GM12872 (cell line): ENCODE measurements around the gene RBMS3.

Experiments used
- TF ChIP-seq, protein P1 (sequence below): IDR thresholded peaks from 3 replicates; pipeline ENCODE4 v1.5.1; 2011; ENCODE audit warnings: low read depth, mild to moderate bottlenecking, low read length, moderate library complexity; ENCODE audit not compliant: insufficient read depth

RBMS3 gene

DNA sequence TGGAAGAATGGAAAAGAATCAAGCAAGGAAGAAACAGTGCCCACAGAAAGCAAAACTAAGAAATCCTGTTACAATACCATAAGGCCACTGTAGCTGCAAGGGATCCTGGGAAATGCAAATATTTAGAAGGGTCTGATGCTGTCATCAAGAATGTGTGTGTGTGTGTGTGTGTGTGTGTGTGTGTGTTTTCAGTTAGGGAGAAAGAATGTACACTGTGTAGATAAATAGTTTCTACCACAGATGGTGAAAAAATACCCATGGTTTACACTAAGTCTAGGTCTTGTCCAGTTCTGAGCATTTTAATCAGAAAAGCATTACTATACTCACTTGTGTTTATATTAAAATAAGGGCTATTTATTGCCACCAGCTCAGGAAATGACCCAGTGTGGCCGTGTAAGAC lies 355.0 kb downstream of the RBMS3 start:
- TF ChIP-seq, protein P1, sequence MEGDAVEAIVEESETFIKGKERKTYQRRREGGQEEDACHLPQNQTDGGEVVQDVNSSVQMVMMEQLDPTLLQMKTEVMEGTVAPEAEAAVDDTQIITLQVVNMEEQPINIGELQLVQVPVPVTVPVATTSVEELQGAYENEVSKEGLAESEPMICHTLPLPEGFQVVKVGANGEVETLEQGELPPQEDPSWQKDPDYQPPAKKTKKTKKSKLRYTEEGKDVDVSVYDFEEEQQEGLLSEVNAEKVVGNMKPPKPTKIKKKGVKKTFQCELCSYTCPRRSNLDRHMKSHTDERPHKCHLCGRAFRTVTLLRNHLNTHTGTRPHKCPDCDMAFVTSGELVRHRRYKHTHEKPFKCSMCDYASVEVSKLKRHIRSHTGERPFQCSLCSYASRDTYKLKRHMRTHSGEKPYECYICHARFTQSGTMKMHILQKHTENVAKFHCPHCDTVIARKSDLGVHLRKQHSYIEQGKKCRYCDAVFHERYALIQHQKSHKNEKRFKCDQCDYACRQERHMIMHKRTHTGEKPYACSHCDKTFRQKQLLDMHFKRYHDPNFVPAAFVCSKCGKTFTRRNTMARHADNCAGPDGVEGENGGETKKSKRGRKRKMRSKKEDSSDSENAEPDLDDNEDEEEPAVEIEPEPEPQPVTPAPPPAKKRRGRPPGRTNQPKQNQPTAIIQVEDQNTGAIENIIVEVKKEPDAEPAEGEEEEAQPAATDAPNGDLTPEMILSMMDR, result no peak

DNA sequence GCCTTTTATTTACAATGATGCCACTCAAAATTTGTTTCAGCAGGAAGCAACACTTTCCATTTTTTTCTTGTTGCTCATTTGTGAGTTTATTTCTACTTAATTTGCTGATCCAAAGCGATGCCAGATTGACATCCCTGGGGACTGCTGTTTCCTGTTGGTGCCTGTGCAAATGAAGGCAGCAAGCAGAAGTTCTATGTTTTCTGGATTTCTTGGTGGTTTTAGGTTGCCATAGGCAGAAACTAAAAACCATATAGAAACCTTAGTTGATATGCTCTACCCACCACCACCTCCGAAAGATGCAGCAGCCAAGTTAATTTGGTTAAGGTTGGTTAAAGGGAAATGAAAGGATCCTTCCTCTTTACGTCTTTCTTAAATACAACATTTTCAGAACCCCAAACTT lies 356.2 kb downstream of the RBMS3 start:
- TF ChIP-seq, protein P1, result no peak

DNA sequence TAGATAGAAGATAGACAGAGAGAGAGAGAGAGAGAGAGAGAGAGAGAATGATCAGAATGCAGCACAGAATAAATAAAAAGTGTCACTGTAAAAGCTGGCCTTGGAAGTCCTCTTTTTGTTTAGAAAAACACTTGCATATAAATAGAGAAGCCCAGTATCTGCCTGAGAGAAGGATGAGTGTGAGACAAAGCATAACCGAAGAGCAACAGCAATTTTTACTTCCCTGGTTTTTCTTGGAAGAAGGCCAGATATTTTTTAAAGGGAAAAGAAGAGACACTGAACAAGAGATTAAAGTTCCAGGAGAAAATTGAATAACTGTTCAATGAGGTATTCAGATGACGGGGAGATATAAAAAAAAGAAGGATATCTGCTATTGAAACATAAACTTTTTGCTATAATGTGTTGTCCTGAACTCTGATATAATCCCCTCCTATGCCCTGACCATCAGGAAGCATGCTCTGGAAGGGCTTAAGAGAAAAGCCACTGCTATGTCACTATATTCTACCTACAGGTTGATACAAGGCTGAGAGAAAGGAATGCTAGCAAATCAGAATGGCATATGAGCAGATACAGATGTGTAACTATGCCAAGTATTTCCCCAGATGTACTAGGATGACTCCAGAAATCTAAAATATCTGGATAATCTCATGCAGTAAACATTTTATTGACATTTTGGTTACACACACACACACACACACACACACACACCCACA lies 358.9 kb downstream of the RBMS3 start:
- TF ChIP-seq, protein P1, result no peak

DNA sequence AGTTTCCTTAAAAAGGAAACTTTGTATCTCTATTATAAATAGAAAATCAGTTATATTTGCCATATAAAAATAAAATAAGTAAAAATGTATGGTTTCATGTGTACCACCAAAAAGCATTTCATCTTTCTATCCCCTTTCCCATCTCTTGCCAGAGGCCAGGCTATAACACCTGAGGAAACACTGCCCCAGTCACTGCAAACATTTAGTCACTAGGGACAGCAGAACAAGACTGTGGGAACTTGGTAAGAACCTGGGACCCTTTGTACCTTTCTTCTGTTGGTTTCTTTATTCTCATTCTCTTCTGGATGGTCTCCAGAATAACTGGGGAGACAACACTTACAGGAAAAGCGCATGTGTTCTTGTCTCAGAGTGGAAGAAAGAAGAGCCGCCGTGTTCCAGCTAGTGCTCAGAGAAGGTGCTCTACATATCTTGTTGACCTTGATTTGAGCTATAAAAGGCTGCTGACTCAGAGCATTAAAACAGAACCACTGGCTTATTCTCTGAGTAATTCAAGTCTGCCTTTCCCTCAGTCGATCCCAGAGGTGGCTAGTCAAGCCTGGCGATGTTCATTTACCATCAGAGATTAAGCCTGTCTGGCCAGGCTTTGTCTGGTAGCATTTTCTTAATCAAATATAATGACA lies 361.6 kb downstream of the RBMS3 start:
- TF ChIP-seq, protein P1, result no peak

DNA sequence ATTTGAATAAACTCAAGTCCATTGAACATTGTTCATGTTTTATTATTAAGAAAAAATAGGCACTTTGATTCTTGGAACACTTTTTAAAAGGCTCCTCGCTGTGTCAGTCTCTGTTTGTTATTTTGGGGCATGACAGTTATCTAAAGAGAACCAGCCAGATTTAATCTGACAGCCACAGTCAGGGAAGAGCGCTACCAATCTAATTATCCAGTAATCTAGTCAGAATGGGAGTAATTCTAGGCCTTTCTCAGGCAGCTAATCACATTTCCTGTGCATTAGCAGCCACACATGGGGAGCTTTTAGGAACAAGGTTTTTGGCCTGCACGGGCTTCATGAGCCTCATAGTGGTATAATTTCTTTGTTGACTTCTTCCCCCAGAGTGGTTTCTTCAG lies 362.2 kb downstream of the RBMS3 start:
- TF ChIP-seq, protein P1, result no peak

DNA sequence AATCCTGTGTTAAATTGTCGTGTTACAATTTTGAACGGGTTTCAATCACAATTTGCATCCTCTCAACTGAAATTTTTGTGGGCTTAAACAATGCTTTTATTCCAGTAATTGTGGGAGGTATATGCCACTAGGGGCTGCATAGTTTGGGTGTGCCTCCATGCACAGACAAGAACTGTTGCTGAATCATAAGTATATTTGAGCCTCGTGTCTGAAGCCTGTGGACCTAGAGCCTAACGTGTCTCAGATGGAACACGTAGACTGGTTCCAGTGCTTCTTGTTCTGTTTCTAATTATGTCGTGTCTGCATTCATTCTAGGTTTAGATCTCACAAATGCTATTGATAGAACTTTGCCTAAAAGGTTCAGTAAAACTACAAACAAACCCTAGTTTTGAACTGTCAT lies 363.4 kb downstream of the RBMS3 start:
- TF ChIP-seq, protein P1, result no peak

DNA sequence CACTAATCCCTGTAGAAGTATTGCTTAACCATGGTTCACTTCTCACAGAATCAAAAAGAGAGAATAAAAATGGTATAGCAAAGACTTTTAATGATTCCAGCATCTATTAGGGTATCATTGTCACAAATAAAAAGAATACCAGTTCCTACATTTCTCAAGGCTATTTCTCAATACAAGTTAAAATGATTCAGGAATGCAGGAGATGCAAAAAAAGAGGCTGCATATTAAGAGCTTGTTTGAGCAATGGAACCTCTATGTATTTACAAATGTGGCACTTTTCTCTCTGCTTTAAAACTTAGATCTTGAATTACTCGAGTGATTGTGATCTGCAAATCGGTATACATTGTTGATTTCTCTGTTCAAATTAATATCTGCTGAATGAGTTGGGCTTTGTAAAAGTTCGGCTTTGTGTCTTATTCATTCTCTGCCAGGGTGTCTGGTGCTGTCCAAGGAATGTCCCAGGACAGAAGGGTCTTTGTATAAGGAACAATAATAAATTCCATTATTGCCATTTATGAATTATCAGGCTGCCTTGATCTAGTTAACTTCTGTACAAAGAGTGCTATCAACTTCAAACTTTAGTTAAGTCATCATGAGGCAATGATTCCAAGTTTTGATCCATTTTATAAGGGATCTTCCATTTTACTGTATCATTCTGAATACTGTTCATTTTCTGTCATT lies 364.2 kb downstream of the RBMS3 start:
- TF ChIP-seq, protein P1, result no peak
